ENCODE results near the gene EGR1. TPM values are rescaled to one million over a fixed set of nuclear protein-coding genes. Genes with fewer than 3 reads are reported as not detected.

The EGR1 gene
- total RNA-seq, 1 donor from 2014 or later: 25.1 TPM

DNA sequence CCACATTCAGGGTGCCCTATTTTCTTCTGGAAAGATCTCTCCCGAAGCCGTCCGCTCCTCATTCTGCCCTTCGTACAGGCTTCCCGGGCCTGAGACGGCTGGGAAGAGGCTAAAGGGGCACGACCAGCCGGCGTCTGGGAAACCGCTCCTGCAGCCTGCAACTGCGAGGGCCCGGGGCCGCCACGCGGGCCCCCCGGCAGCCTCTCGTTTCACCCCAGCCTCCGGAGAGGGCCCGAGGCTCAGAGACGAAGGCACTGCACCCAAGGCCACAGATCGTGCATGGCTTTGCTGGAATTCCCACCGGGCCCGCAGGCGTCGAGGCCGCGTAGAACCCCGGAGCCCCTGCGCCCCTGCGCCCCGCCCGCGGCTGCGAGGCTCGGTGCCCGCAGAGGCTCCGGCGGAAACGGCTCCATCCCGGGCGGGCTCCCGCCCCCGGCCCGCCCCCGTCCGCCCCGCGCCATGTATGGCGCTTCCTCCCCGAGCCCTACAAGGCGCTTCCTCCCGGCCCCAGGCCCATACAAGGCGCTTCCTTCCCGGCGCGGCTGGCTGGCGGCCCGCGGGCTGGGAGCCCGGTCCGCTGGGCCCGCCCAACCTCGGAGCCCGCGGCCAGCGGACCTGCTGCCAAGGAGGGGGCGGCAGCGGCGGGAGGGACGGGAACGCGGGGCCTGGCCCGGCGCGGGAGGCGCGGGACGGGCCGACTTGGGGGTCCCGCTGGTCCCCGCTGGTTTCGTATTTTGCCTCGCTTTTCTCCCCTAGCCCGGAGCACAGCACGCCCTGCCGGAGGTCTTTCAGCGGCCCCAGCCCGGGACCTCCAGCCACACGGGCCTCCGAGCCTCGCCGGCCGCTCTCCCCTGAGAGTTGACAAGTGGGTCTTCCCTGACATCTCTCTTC lies 26.6 kb downstream of the EGR1 start:
- Mint-ChIP-seq H3K36me3 (no peaks in the 10 kb centered on the region), H3K4me3 (peak overlapping the region; percentile 89), H3K4me1 (peaks cover 46% of the 10 kb centered on the region), H3K9me3 (no peaks in the 10 kb centered on the region), H3K27ac (peak overlapping the region; percentile 97), H3K27me3 (ENCODE audit: insufficient read depth, low read depth) (peaks cover 15% of the 10 kb centered on the region)
- Histone ChIP-seq H3K27ac (no peak overlapping the region), H3K4me2 (peak overlapping the region; percentile 85), H3F3A (ENCODE audit: low read depth) (peaks cover 40% of the 10 kb centered on the region), H3K27me3 (peaks cover 31% of the 10 kb centered on the region), H3K9me3 (ENCODE audit: low read depth) (no peaks in the 10 kb centered on the region), H3K79me2 (ENCODE audit: low read depth) (no peaks in the 10 kb centered on the region), H3K9ac (peak overlapping the region; percentile 42), H2AFZ (replicated peaks) (peak overlapping the region; percentile 22), H3K36me3 (no peaks in the 10 kb centered on the region), H3K4me1 (peaks cover 31% of the 10 kb centered on the region), H3K4me3 (peak overlapping the region; percentile 55), H4K20me1 (ENCODE audit: low read depth) (no peaks in the 10 kb centered on the region)
- TF ChIP-seq EZH2 (IDR thresholded peaks at IDR 0.05) (no peak), EZH2phosphoT487 (IDR thresholded peaks at IDR 0.05) (no peak)
- TF ChIP-seq, protein P1, sequence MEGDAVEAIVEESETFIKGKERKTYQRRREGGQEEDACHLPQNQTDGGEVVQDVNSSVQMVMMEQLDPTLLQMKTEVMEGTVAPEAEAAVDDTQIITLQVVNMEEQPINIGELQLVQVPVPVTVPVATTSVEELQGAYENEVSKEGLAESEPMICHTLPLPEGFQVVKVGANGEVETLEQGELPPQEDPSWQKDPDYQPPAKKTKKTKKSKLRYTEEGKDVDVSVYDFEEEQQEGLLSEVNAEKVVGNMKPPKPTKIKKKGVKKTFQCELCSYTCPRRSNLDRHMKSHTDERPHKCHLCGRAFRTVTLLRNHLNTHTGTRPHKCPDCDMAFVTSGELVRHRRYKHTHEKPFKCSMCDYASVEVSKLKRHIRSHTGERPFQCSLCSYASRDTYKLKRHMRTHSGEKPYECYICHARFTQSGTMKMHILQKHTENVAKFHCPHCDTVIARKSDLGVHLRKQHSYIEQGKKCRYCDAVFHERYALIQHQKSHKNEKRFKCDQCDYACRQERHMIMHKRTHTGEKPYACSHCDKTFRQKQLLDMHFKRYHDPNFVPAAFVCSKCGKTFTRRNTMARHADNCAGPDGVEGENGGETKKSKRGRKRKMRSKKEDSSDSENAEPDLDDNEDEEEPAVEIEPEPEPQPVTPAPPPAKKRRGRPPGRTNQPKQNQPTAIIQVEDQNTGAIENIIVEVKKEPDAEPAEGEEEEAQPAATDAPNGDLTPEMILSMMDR (IDR thresholded peaks at IDR 0.05): no peak
- DNase-seq (ENCODE audit: low spot score): peak; percentile 88

GRCh38 chr5:138492560-138493045 lies 27.3 kb downstream of the EGR1 start:
- peaks cover 43% of the 10 kb centered on the region for H3K4me1 Mint-ChIP-seq
- Histone ChIP-seq H4K20me1 (ENCODE audit: low read depth) (no peaks in the 10 kb centered on the region), H3K36me3 (no peaks in the 10 kb centered on the region), H3F3A (ENCODE audit: low read depth) (peaks cover 40% of the 10 kb centered on the region), H3K4me3 (peak overlapping the region; percentile 55), H3K9ac (peak overlapping the region; percentile 42), H3K27me3 (peaks cover 31% of the 10 kb centered on the region), H3K27ac (no peak overlapping the region), H2AFZ (replicated peaks) (peak overlapping the region; percentile 22), H3K4me1 (peaks cover 31% of the 10 kb centered on the region), H3K79me2 (ENCODE audit: low read depth) (no peaks in the 10 kb centered on the region), H3K9me3 (ENCODE audit: low read depth) (no peaks in the 10 kb centered on the region), H3K4me2 (peak overlapping the region; percentile 85)
- no peaks in the 10 kb centered on the region for H3K9me3 Mint-ChIP-seq
- peak overlapping the region; percentile 97 for H3K27ac Mint-ChIP-seq
- H3K27me3 Mint-ChIP-seq (ENCODE audit: insufficient read depth, low read depth): peaks cover 15% of the 10 kb centered on the region
- DNase-seq (ENCODE audit: low spot score): no peak
- peak overlapping the region; percentile 89 for H3K4me3 Mint-ChIP-seq
- TF ChIP-seq EZH2phosphoT487 (IDR thresholded peaks at IDR 0.05) (no peak), EZH2 (IDR thresholded peaks at IDR 0.05) (no peak)
- TF ChIP-seq, protein P1 (IDR thresholded peaks at IDR 0.05): no peak
- H3K36me3 Mint-ChIP-seq: no peaks in the 10 kb centered on the region

DNA sequence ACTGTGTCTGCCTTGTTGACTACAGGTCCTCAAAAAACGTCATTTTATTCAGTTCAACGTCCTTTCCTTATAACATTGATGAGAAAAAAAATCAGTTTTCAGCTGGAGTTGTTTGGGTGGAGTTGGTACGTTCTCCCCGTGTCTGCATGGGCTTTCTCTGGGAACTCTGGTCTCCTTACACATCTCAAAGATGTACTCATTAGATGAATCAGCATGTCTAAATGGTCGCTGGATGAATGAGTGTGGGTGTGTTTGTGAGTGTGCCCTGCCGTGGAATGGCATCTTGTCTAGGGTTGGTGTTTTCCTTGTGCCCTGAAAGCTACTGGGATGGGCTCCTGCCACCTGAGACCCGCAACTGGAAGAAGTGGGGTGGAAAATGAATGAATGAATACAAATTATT lies 30.1 kb downstream of the EGR1 start:
- H3K36me3 Mint-ChIP-seq: no peaks in the 10 kb centered on the region
- Histone ChIP-seq H3K4me2 (no peak overlapping the region), H2AFZ (replicated peaks) (no peak overlapping the region), H3K4me3 (no peak overlapping the region), H3K27ac (no peak overlapping the region), H3K9ac (no peak overlapping the region), H3K9me3 (ENCODE audit: low read depth) (no peaks in the 10 kb centered on the region), H3K4me1 (peaks cover 31% of the 10 kb centered on the region), H3K79me2 (ENCODE audit: low read depth) (no peaks in the 10 kb centered on the region), H3K27me3 (peaks cover 14% of the 10 kb centered on the region), H3K36me3 (no peaks in the 10 kb centered on the region), H4K20me1 (ENCODE audit: low read depth) (no peaks in the 10 kb centered on the region), H3F3A (ENCODE audit: low read depth) (peaks cover 34% of the 10 kb centered on the region)
- no peak for DNase-seq (ENCODE audit: low spot score)
- H3K4me1 Mint-ChIP-seq: peaks cover 32% of the 10 kb centered on the region
- no peak for TF ChIP-seq EZH2phosphoT487 (IDR thresholded peaks at IDR 0.05)
- TF ChIP-seq, protein P1 (IDR thresholded peaks at IDR 0.05): no peak
- TF ChIP-seq EZH2 (IDR thresholded peaks at IDR 0.05): no peak
- H3K27ac Mint-ChIP-seq: peak overlapping the region; percentile 17
- peaks cover 13% of the 10 kb centered on the region for H3K27me3 Mint-ChIP-seq (ENCODE audit: insufficient read depth, low read depth)
- no peaks in the 10 kb centered on the region for H3K9me3 Mint-ChIP-seq
- peak overlapping the region; percentile 55 for H3K4me3 Mint-ChIP-seq
